ENCODE results near the gene BCKDHA.

GRCh38 chr19:41398050-41398418 is 416 bp downstream of the BCKDHA start:
- TF ChIP-seq CTCF (IDR thresholded peaks at IDR 0.05) (no peak), POLR2AphosphoS5 (IDR thresholded peaks at IDR 0.05) (no peak), EP300 (IDR thresholded peaks at IDR 0.05) (no peak)

Data from stomach (tissue), 4 donors.